Trophoblast cell (in vitro differentiated cells and primary cell): ENCODE measurements around the gene CTNNA1.

Experiments used
- DNase-seq, 2 donors: peaks; one replicate each; pipeline ENCODE4 v3.0.0-alpha.2; 2016
- H2AFZ ChIP-seq: 2 replicates; pipeline ENCODE4 v1.6.1; 2013; ENCODE audit warnings: low read length, moderate library complexity, mild to moderate bottlenecking; ENCODE audit not compliant: insufficient read depth, poor library complexity
- H2AK5ac ChIP-seq: 2 replicates; pipeline ENCODE4 v1.6.1; 2013; ENCODE audit warnings: mild to moderate bottlenecking, low read length
- H2BK120ac ChIP-seq: 2 replicates; pipeline ENCODE4 v1.6.1; 2013; ENCODE audit warnings: low read length, mild to moderate bottlenecking, moderate library complexity; ENCODE audit not compliant: insufficient read depth, poor library complexity
- H2BK12ac ChIP-seq: 2 replicates; pipeline ENCODE4 v1.6.1; 2013; ENCODE audit warnings: mild to moderate bottlenecking, low read length, moderate library complexity
- H2BK5ac ChIP-seq: 2 replicates; pipeline ENCODE4 v1.6.1; 2013; ENCODE audit warnings: low read length, low read depth, moderate library complexity, mild to moderate bottlenecking; ENCODE audit not compliant: poor library complexity
- H3K14ac ChIP-seq: 2 replicates; pipeline ENCODE4 v1.6.1; 2013; ENCODE audit warnings: mild to moderate bottlenecking, low read length
- H3K18ac ChIP-seq: 2 replicates; pipeline ENCODE4 v1.6.1; 2013; ENCODE audit warnings: mild to moderate bottlenecking, low read length
- H3K23ac ChIP-seq: 2 replicates; pipeline ENCODE4 v1.6.1; 2013; ENCODE audit warnings: low read length
- H3K27ac ChIP-seq: 2 replicates; pipeline ENCODE4 v1.5.1; 2013; ENCODE audit warnings: low read depth, mild to moderate bottlenecking, inconsistent platforms, low read length, moderate library complexity
- H3K27me3 ChIP-seq: 2 replicates; pipeline ENCODE4 v1.6.1; 2013; ENCODE audit warnings: inconsistent platforms, mild to moderate bottlenecking, low read length, moderate library complexity; ENCODE audit not compliant: insufficient read depth
- H3K36me3 ChIP-seq, 2 experiments: 1 replicate in 1 of 2; 2 replicates in 1 of 2; pipeline ENCODE4 v1.6.1; 2013; ENCODE audit warnings: low read length in 2 of 2, mild to moderate bottlenecking in 2 of 2, moderate library complexity in 1 of 2; ENCODE audit not compliant: insufficient read depth in 2 of 2, control insufficient read depth in 1 of 2
- H3K4ac ChIP-seq: 2 replicates; pipeline ENCODE4 v1.6.1; 2013; ENCODE audit warnings: low read depth, mild to moderate bottlenecking, low read length, moderate library complexity
- H3K4me1 ChIP-seq, 2 experiments: 1 replicate in 1 of 2; 2 replicates in 1 of 2; pipeline ENCODE4 v1.6.1; 2013; ENCODE audit warnings: low read length in 2 of 2, mild to moderate bottlenecking in 2 of 2, moderate library complexity in 1 of 2; ENCODE audit not compliant: insufficient read depth in 2 of 2, control insufficient read depth in 1 of 2
- H3K4me2 ChIP-seq: 2 replicates; pipeline ENCODE4 v1.6.1; 2013; ENCODE audit warnings: inconsistent platforms, mild to moderate bottlenecking, low read length, moderate library complexity
- H3K4me3 ChIP-seq: 2 replicates; pipeline ENCODE4 v1.5.1; 2013; ENCODE audit warnings: mild to moderate bottlenecking, low read depth, low read length, inconsistent platforms
- H3K79me1 ChIP-seq: one replicate; pipeline ENCODE4 v1.6.1; 2013; ENCODE audit warnings: low read length
- H3K79me2 ChIP-seq: 2 replicates; pipeline ENCODE4 v1.6.1; 2013; ENCODE audit warnings: low read length, mild to moderate bottlenecking; ENCODE audit not compliant: control insufficient read depth, insufficient read depth, poor library complexity
- H3K9ac ChIP-seq: 2 replicates; pipeline ENCODE4 v1.6.1; 2013; ENCODE audit warnings: mild to moderate bottlenecking, low read length
- H3K9me3 ChIP-seq: 2 replicates; pipeline ENCODE4 v1.6.1; 2013; ENCODE audit warnings: low read depth, mild to moderate bottlenecking, control low read depth, inconsistent platforms, low read length; ENCODE audit not compliant: insufficient read depth
- H4K12ac ChIP-seq: 2 replicates; pipeline ENCODE4 v1.6.1; 2013; ENCODE audit warnings: low read depth, mild to moderate bottlenecking, low read length, moderate library complexity
- H4K8ac ChIP-seq: 2 replicates; pipeline ENCODE4 v1.6.1; 2013; ENCODE audit warnings: low read depth, mild to moderate bottlenecking, low read length, moderate library complexity
- H4K91ac ChIP-seq: one replicate; pipeline ENCODE4 v1.6.1; 2013; ENCODE audit warnings: low read depth, mild to moderate bottlenecking, low read length, moderate library complexity
- WGBS: extraction: QIAGEN DNeasy Blood & Tissue Kit; methylation state at CpG from one replicate; pipeline ENCODE4 v1.1.7; 2013; ENCODE audit warnings: missing lambda C conversion rate; ENCODE audit not compliant: insufficient read length, insufficient coverage; ENCODE audit errors: extremely low coverage; 5-methylcytosine and 5-hydroxymethylcytosine counted together

Gene CTNNA1

GRCh38 chr5:138927544-138927943 lies 174.3 kb downstream of the CTNNA1 start:
- H3K14ac ChIP-seq = no peak overlapping the region
- H3K23ac ChIP-seq = no peak overlapping the region
- no peak overlapping the region for H2BK5ac ChIP-seq
- H3K4me1 ChIP-seq = no peaks in the 10 kb centered on the region
- no peak overlapping the region for H3K4me3 ChIP-seq
- H2AK5ac ChIP-seq = no peak overlapping the region
- H4K91ac ChIP-seq = no peak overlapping the region
- H3K9me3 ChIP-seq = peaks cover 2% of the 10 kb centered on the region
- H2BK120ac ChIP-seq = no peak overlapping the region
- H3K36me3 ChIP-seq = peaks cover 56 to 72% of the 10 kb centered on the region in 2 experiments
- no peaks in the 10 kb centered on the region for H3K79me2 ChIP-seq
- H2AFZ ChIP-seq = no peak overlapping the region
- no peaks in the 10 kb centered on the region for H3K27me3 ChIP-seq
- H4K12ac ChIP-seq = no peak overlapping the region
- H3K4ac ChIP-seq = no peak overlapping the region
- no peak overlapping the region for H3K18ac ChIP-seq
- H3K4me2 ChIP-seq = no peak overlapping the region
- no peaks in the 10 kb centered on the region for H3K79me1 ChIP-seq
- no CpG with 5 or more reads among the region's 8 CpGs for WGBS
- no peak overlapping the region for H3K9ac ChIP-seq
- no peak overlapping the region for H3K27ac ChIP-seq
- H4K8ac ChIP-seq = no peak overlapping the region
- no peak overlapping the region for H2BK12ac ChIP-seq
- no peak for DNase-seq

- H2BK120ac ChIP-seq = no peak overlapping the region
- H3K18ac ChIP-seq = no peak overlapping the region
- no peak overlapping the region for H3K4ac ChIP-seq
- H3K79me2 ChIP-seq = no peaks in the 10 kb centered on the region
- H3K79me1 ChIP-seq = no peaks in the 10 kb centered on the region
- H3K27me3 ChIP-seq = no peaks in the 10 kb centered on the region
- no peak overlapping the region for H3K4me3 ChIP-seq
- H4K12ac ChIP-seq = no peak overlapping the region
- H2AFZ ChIP-seq = no peak overlapping the region
- no peak overlapping the region for H3K27ac ChIP-seq
- peaks cover 60 to 76% of the 10 kb centered on the region in 2 experiments for H3K36me3 ChIP-seq
- no peak overlapping the region for H3K9ac ChIP-seq
- no peak overlapping the region for H2AK5ac ChIP-seq
- no peak overlapping the region for H2BK12ac ChIP-seq
- no peak for DNase-seq
- H2BK5ac ChIP-seq = no peak overlapping the region
- no peak overlapping the region for H3K14ac ChIP-seq
- WGBS = no CpG with 5 or more reads among the region's 7 CpGs
- no peak overlapping the region for H4K8ac ChIP-seq
- H3K9me3 ChIP-seq = peaks cover 2% of the 10 kb centered on the region
- no peaks in the 10 kb centered on the region for H3K4me1 ChIP-seq
- no peak overlapping the region for H4K91ac ChIP-seq
- no peak overlapping the region for H3K23ac ChIP-seq
- no peak overlapping the region for H3K4me2 ChIP-seq
Measured at GRCh38 chr5:138927979-138928378, 174.8 kb downstream of the CTNNA1 start.

DNA sequence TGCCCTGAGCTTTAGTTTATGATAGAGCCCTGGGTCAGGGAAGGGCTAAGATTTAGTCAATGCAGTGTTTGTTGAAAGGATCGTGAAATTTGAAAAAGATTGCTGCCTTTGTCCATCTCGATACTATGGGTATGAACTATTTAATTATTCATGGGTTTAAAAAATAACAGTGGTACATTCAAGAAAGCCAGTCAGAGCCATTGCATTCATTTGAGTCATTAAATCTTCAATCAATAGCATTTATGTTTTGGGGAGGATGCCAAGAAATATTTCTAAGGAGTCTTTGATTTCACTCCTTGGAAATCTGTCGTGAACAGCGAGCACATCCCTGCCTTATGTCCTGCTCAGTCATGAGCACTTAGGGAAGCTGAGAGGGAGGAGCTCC lies 176.3 kb downstream of the CTNNA1 start:
- H4K8ac ChIP-seq = no peak overlapping the region
- no peak overlapping the region for H4K91ac ChIP-seq
- H3K79me1 ChIP-seq = no peaks in the 10 kb centered on the region
- H2AK5ac ChIP-seq = no peak overlapping the region
- H3K4ac ChIP-seq = no peak overlapping the region
- no peak overlapping the region for H3K4me3 ChIP-seq
- no peak overlapping the region for H2BK12ac ChIP-seq
- peaks cover 65 to 83% of the 10 kb centered on the region in 2 experiments for H3K36me3 ChIP-seq
- H3K18ac ChIP-seq = no peak overlapping the region
- WGBS = no CpG with 5 or more reads among the region's 4 CpGs
- H3K14ac ChIP-seq = no peak overlapping the region
- H3K4me1 ChIP-seq = no peaks in the 10 kb centered on the region
- no peak overlapping the region for H3K9ac ChIP-seq
- H3K79me2 ChIP-seq = no peaks in the 10 kb centered on the region
- no peak for DNase-seq
- no peak overlapping the region for H3K27ac ChIP-seq
- H2BK120ac ChIP-seq = no peak overlapping the region
- H3K4me2 ChIP-seq = no peak overlapping the region
- peaks cover 2% of the 10 kb centered on the region for H3K9me3 ChIP-seq
- no peak overlapping the region for H2BK5ac ChIP-seq
- H2AFZ ChIP-seq = no peak overlapping the region
- H4K12ac ChIP-seq = no peak overlapping the region
- H3K23ac ChIP-seq = no peak overlapping the region
- no peaks in the 10 kb centered on the region for H3K27me3 ChIP-seq

- H3K79me2 ChIP-seq = no peaks in the 10 kb centered on the region
- H3K4me2 ChIP-seq = no peak overlapping the region
- DNase-seq = no peak
- H2AK5ac ChIP-seq = no peak overlapping the region
- H2AFZ ChIP-seq = no peak overlapping the region
- no peak overlapping the region for H3K18ac ChIP-seq
- no peaks in the 10 kb centered on the region for H3K4me1 ChIP-seq
- peaks cover 67 to 83% of the 10 kb centered on the region in 2 experiments for H3K36me3 ChIP-seq
- H3K4ac ChIP-seq = no peak overlapping the region
- no peak overlapping the region for H2BK5ac ChIP-seq
- no peak overlapping the region for H3K4me3 ChIP-seq
- H2BK12ac ChIP-seq = no peak overlapping the region
- no CpG with 5 or more reads among the region's 10 CpGs for WGBS
- H3K9me3 ChIP-seq = peaks cover 1% of the 10 kb centered on the region
- no peak overlapping the region for H4K91ac ChIP-seq
- no peak overlapping the region for H3K27ac ChIP-seq
- no peak overlapping the region for H3K14ac ChIP-seq
- H4K8ac ChIP-seq = no peak overlapping the region
- no peak overlapping the region for H2BK120ac ChIP-seq
- no peak overlapping the region for H4K12ac ChIP-seq
- H3K23ac ChIP-seq = no peak overlapping the region
- no peaks in the 10 kb centered on the region for H3K79me1 ChIP-seq
- H3K27me3 ChIP-seq = no peaks in the 10 kb centered on the region
- no peak overlapping the region for H3K9ac ChIP-seq
Measured at GRCh38 chr5:138930371-138931097, 177.3 kb downstream of the CTNNA1 start.
